Measurements from ENCODE around the gene TBC1D5.
"Not testable (repeated sequence)": the region's sequence is repeated elsewhere in the genome, so short reads cannot be mapped to it uniquely, and the experiment has no call there.

DNA sequence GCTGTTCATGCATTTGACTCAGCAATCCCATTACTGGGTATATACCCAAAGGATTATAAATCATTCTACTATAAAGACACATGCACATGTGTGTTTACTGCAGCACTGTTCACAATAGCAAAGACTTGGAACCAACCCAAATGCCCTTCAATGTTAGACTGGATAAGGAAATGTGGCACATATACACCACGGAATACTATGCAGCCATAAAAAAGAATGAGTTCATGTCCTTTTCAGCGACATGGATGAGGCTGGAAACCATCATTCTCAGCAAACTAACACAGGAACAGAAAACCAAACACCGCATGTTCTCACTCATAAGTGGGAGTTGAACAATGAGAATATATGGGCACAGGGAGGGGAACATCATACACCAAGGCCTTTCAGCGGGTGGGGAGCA, 391.2 kb downstream of the TBC1D5 start:
- TF ChIP-seq POLR2AphosphoS5 (IDR thresholded peaks at IDR 0.05; ENCODE audit: low read depth, low read length); CTCF (IDR thresholded peaks at IDR 0.05 in 2 of 3, conservative IDR thresholded peaks at IDR 0.05 in 1 of 3; ENCODE audit: borderline replicate concordance in 1 of 3, insufficient read depth in 1 of 3, low read depth in 2 of 3, low read length in 2 of 3); MAX (IDR thresholded peaks at IDR 0.05); EZH2 (IDR thresholded peaks at IDR 0.05); RAD21 (IDR thresholded peaks at IDR 0.05; ENCODE audit: low read depth); SRF (IDR thresholded peaks at IDR 0.05; ENCODE audit: low read depth); EZH2phosphoT487 (IDR thresholded peaks at IDR 0.05; ENCODE audit: borderline replicate concordance); TCF7L2 (IDR thresholded peaks at IDR 0.05; ENCODE audit: borderline replicate concordance, extremely low read depth, insufficient read depth, insufficient read length); POLR2A (IDR thresholded peaks at IDR 0.05; ENCODE audit: borderline replicate concordance, extremely low read depth, insufficient read depth, insufficient read length); CEBPB (IDR thresholded peaks at IDR 0.05; ENCODE audit: low read depth); EGR1 (IDR thresholded peaks at IDR 0.05; ENCODE audit: low read depth); YY1 (IDR thresholded peaks at IDR 0.05; ENCODE audit: extremely low read depth, insufficient replicate concordance, low read depth, low read length); CBX3 (IDR thresholded peaks at IDR 0.05; ENCODE audit: low read depth): not testable (repeated sequence)

Data from HCT116 (cell line).